ENCODE results near the gene SAMD10.

Gene SAMD10

GRCh38 chr20:63940071-63940471 is 39.4 kb downstream of the SAMD10 start:
- FAIRE-seq = no peak
- no peak for DNase-seq (ENCODE audit: insufficient read length, low spot score)
- no peak for TF ChIP-seq CTCF (IDR thresholded peaks at IDR 0.05; ENCODE audit: insufficient read depth, missing control alignments)

GRCh38 chr20:63939061-63939935 is 40.1 kb downstream of the SAMD10 start:
- FAIRE-seq (no peak), DNase-seq (ENCODE audit: insufficient read length, low spot score) (no peak)
- TF ChIP-seq CTCF (IDR thresholded peaks at IDR 0.05; ENCODE audit: insufficient read depth, missing control alignments) = no peak

GRCh38 chr20:63937596-63937995 is 41.8 kb downstream of the SAMD10 start:
- TF ChIP-seq CTCF (IDR thresholded peaks at IDR 0.05; ENCODE audit: insufficient read depth, missing control alignments) = no peak
- DNase-seq (ENCODE audit: insufficient read length, low spot score) (no peak), FAIRE-seq (no peak)

- no peak for DNase-seq (ENCODE audit: insufficient read length, low spot score)
- TF ChIP-seq CTCF (IDR thresholded peaks at IDR 0.05; ENCODE audit: insufficient read depth, missing control alignments) = no peak
- FAIRE-seq = no peak
Observed at GRCh38 chr20:63935447-63935846, 44.0 kb downstream of the SAMD10 start.

- DNase-seq (ENCODE audit: insufficient read length, low spot score) = no peak
- TF ChIP-seq CTCF (IDR thresholded peaks at IDR 0.05; ENCODE audit: insufficient read depth, missing control alignments) = no peak
- FAIRE-seq = no peak
Observed at GRCh38 chr20:63934271-63935068, 45.0 kb downstream of the SAMD10 start.

GRCh38 chr20:63933646-63934045 is 45.8 kb downstream of the SAMD10 start:
- FAIRE-seq (no peak), DNase-seq (ENCODE audit: insufficient read length, low spot score) (no peak)
- no peak for TF ChIP-seq CTCF (IDR thresholded peaks at IDR 0.05; ENCODE audit: insufficient read depth, missing control alignments)
